T-helper 17 cell (primary cell): ENCODE measurements around the gene DPH5. TPM values are rescaled to one million over a fixed set of nuclear protein-coding genes. Genes with fewer than 3 reads are reported as not detected.
"Not testable (repeated sequence)": the region's sequence is repeated elsewhere in the genome, so short reads cannot be mapped to it uniquely, and the experiment has no call there.

Source experiments
- ATAC-seq: fragments of 150-1000 bp; cut with Tn5 transposase; 2 replicates; pipeline ENCODE4 v1.10.0; 2021; ENCODE audit warnings: mild to moderate bottlenecking, moderate library complexity
- DNase-seq, 3 donors: peaks; one replicate each; pipeline versions ENCODE4 v3.0.0 to v3.0.0-alpha.2; 2020 to 2021
- H3K9me3 ChIP-seq: one replicate; pipeline ENCODE4 v1.7.0; 2013; ENCODE audit warnings: low read length, mild to moderate bottlenecking; ENCODE audit not compliant: control insufficient read depth, poor library complexity, severe bottlenecking
- H3K27ac Mint-ChIP-seq: one replicate; pipeline ENCODE4 v1.8.0; 2022; ENCODE audit warnings: mild to moderate bottlenecking, moderate library complexity, mixed read lengths
- H3K27me3 Mint-ChIP-seq: one replicate; pipeline ENCODE4 v1.8.0; 2022; ENCODE audit warnings: mixed read lengths
- H3K36me3 Mint-ChIP-seq: one replicate; pipeline ENCODE4 v1.8.0; 2022; ENCODE audit warnings: low read depth, mixed read lengths
- H3K4me1 Mint-ChIP-seq: one replicate; pipeline ENCODE4 v1.8.0; 2022; ENCODE audit warnings: mild to moderate bottlenecking, mixed read lengths
- H3K4me3 Mint-ChIP-seq: one replicate; pipeline ENCODE4 v1.8.0; 2022; ENCODE audit warnings: mild to moderate bottlenecking, moderate library complexity, mixed read lengths
- total RNA-seq, 4 donors: library from RNA in 2 of 4; stranded (reverse) in 2 of 4; gene quantifications; one replicate each; pipeline ENCODE4 v1.2.3 and lab custom pipeline; 2022 to 2026

Gene DPH5, protein sequence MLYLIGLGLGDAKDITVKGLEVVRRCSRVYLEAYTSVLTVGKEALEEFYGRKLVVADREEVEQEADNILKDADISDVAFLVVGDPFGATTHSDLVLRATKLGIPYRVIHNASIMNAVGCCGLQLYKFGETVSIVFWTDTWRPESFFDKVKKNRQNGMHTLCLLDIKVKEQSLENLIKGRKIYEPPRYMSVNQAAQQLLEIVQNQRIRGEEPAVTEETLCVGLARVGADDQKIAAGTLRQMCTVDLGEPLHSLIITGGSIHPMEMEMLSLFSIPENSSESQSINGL
- total RNA-seq (10 to 100 TPM; 28.8 to 29.5 TPM), total RNA-seq (lab: John Stamatoyannopoulos, UW) (24.3 to 33.6 reads per million in 2 donors)

DNA sequence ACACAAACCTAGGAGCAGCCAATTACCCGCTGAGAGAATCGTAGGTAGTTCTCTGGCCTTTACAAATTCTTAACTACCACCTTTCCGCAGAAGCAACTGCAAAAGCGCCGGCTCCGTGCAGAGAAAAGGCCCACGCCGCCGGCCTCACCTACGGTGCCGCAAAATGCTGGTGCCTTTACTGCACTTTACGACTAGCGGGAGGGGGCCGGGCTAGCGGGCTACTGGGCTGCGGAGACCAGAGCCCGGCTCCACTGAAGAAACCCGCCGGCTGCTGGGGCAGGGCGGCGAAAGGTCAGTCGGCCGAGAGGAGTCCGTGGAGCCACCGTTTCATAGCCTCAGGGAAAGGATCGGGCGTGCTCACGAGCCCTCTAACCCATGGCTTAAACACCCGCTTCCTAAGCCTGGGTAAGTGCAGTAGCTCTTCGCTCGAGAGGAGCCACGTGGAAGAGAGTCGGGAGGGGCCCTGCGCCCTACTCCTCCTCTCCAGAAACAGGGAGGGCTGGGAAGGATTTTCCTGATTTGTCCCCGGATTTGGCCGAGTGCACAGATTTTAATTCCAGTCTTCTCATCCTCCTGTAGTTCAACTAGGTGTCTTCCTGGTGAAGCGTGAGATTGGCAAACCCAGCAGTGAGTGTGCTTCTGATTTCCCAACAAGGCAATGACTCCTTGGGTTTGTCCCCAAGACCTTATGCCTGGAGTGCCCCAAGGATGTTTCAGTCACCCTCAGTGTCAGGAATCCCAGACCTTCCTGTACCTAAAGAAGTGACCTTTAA lies at the start of gene DPH5:
DPH5 (minus strand) TSS at position 128 of the 773 bp plus-strand sequence. CDS start 341 bp downstream, outside the sequence.
- peaks cover 39% of the 10 kb centered on the region for H3K4me1 Mint-ChIP-seq
- DNase-seq (peak; percentile 75 to 79 (median 75)), ATAC-seq (peak; percentile 98)
- H3K27ac Mint-ChIP-seq = peak within 1 kb of the TSS; percentile 97
- H3K4me3 Mint-ChIP-seq = peak within 1 kb of the TSS; percentile 90
- H3K9me3 ChIP-seq = no peaks in the 10 kb centered on the region
- no peaks in the 10 kb centered on the region for H3K27me3 Mint-ChIP-seq
- H3K36me3 Mint-ChIP-seq = peaks cover 7% of the 10 kb centered on the region

DNA sequence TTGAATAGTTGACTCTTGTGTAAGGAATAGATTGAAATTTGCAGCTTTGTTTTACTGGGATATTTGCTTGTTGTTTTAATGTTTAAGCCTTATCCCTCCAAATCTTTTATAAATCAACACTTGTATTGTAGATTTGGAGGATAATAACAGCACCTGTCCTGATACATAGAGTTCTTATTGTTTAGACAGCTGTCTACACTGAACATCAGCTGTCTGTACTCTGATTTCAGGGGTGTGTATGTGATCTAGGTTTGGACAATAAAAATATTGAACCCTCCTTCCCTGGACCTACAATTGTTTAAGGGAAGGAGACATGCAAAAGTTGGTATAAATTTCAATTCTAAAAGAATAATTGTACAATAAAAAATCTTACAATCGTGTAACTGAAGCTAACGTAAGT lies 48.3 kb upstream of the DPH5 start:
- no peaks in the 10 kb centered on the region for H3K9me3 ChIP-seq
- DNase-seq = no peak
- H3K27ac Mint-ChIP-seq = peak overlapping the region; percentile 14
- H3K36me3 Mint-ChIP-seq = peaks cover 9% of the 10 kb centered on the region
- no peak for ATAC-seq
- no peaks in the 10 kb centered on the region for H3K27me3 Mint-ChIP-seq
- H3K4me1 Mint-ChIP-seq = peaks cover 11% of the 10 kb centered on the region
- no peak overlapping the region for H3K4me3 Mint-ChIP-seq

DNA sequence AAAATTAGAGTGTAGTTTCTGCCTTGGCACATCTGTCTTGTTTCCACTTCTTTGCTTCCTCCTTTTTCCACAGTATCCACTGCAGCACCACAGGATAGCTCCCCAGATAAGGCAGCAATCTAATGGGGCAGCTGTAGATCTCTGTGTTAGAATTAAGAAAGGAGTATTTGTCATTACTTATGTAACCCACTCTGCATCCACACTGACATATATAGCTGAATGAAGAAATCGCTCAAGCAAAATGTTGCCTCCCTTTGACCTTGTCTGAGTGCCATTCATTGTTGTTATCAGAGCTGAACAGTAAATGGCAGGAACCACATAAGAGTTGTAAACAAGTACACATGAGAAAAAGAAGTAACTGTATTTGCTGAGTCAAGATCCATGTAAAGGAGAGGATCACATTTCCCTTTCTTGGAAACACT lies 45.9 kb upstream of the DPH5 start:
- Mint-ChIP-seq H3K4me1 (peaks cover 13% of the 10 kb centered on the region), H3K4me3 (no peak overlapping the region), H3K27me3 (no peaks in the 10 kb centered on the region), H3K27ac (no peak overlapping the region), H3K36me3 (peaks cover 6% of the 10 kb centered on the region)
- ATAC-seq = no peak
- DNase-seq = no peak
- no peaks in the 10 kb centered on the region for H3K9me3 ChIP-seq

DNA sequence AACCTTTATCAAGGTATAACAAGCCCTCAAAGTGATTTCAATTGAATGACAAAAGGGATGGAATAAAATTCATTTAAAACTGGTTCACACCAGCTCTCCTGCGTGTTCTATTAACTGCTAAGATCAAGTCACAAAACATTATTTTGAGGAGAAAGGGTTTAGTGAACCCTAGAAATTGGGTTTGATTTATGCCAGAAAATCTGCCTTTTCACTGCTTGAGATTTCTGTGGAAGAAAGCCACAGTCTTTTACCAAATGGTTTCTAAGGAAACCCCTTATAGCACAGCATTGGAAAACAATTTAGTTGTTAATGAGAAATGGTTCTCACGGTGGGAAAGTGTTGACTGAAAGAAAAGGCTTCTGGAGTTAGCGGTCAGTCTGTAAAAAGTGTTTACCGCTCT lies 43.6 kb upstream of the DPH5 start:
- Mint-ChIP-seq H3K4me1 (peaks cover 25% of the 10 kb centered on the region), H3K27me3 (no peaks in the 10 kb centered on the region), H3K36me3 (peaks cover 6% of the 10 kb centered on the region), H3K27ac (no peak overlapping the region), H3K4me3 (no peak overlapping the region)
- no peak for DNase-seq
- H3K9me3 ChIP-seq = no peaks in the 10 kb centered on the region
- no peak for ATAC-seq

DNA sequence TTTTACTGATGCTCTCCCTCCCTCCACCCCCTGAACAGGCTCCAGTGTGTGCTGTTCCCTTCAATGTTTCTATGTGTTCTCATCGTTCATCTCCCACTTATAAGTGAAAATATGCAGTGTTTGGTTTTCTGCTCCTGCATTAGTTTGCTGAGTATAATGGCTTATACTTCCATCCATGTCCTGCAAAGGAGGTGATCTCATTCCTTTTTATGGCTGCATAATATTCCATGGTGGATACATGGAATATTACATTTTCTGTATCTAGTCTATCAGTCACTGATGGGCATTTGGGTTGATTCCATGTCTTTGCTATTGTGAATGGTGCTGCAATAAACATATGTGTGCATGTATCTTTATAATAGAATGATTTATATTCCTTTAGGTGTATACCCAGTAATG lies 41.4 kb upstream of the DPH5 start:
- not testable (repeated sequence) for H3K4me3 Mint-ChIP-seq, H3K27me3 Mint-ChIP-seq, DNase-seq, H3K36me3 Mint-ChIP-seq, ATAC-seq, H3K9me3 ChIP-seq
- peak overlapping the region; percentile 22 for H3K27ac Mint-ChIP-seq
- H3K4me1 Mint-ChIP-seq = peaks cover 30% of the 10 kb centered on the region

DNA sequence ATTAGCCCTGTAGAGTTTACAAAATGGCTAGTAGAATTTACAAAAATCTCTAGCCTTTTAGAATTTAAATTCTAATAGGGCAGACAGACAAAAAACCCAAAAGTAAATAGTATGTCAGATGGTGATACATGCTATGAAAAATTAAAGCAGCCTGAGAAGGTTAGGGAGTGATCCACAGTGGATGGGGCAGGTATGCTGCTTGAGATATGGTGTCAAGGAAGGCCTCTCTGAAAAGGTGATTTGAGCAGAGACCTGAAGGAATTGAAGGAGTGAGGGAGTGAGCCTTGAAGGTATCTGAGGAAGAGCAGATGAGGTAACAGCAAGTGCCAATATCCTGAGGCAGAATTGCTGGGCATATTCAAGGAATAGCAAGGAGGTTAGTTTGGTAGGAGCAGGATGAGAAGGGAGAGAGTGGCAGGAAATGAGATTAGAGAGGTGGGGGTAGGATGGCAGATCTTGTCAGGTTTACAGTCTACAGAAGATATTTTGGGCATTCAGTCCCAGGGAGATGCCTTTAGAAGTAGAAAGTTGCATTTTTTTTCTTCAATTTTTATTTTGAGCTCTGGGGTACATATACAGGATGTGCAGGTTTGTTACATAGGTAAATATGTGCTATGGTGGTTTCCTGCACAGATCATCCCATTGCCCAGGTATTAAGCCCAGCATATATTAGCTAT lies 40.8 kb upstream of the DPH5 start:
- DNase-seq (no peak), ATAC-seq (peak; percentile 35)
- H3K4me3 Mint-ChIP-seq = no peak overlapping the region

DNA sequence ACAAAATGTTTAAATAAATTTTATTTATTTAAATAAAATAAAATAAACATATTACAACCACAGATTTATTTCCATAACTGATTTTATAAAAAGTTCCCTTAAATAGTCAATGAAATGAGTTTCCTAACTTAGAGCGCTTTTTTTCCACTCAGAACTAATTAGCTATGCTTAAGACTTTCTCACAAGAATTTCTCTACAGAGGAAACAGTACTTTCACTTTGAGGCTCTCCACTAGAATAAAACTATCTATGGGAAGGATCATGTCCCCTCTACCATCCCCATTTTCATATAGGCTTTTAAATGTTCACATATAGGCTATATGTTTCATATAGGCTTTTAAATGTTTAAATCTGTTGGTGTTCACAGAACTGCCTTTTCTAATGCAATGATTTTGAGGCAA lies 40.0 kb upstream of the DPH5 start:
- peaks cover 26% of the 10 kb centered on the region for H3K4me1 Mint-ChIP-seq
- no peaks in the 10 kb centered on the region for H3K27me3 Mint-ChIP-seq
- H3K36me3 Mint-ChIP-seq = no peaks in the 10 kb centered on the region
- H3K9me3 ChIP-seq = no peaks in the 10 kb centered on the region
- ATAC-seq = no peak
- peak overlapping the region; percentile 22 for H3K27ac Mint-ChIP-seq
- peak overlapping the region; percentile 53 for H3K4me3 Mint-ChIP-seq
- DNase-seq = no peak

More for the DNA sequence above, 40.8 kb upstream of the DPH5 start:
- H3K9me3 ChIP-seq = no peaks in the 10 kb centered on the region
- Mint-ChIP-seq H3K36me3 (no peaks in the 10 kb centered on the region), H3K4me1 (peaks cover 27% of the 10 kb centered on the region), H3K27me3 (no peaks in the 10 kb centered on the region), H3K27ac (peak overlapping the region; percentile 22)

DNA sequence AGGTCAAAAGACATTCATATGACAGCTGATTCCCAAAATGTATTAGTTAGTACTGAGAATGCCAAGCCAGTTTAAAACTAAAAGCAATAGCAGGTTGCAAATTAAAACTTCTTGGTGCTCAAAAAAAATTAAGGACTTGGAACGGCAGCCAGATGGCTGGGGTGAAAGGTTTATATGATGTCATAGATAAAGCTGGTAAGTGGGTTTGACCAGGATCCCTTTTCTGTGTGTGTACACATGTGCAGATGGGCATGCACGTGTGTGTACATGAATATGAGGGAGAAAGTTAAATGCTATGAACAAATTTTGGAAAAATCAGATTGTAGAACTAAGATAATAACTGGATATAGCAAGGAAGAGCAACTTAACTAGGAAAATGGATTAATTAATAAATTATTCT lies 39.1 kb upstream of the DPH5 start:
- Mint-ChIP-seq H3K4me3 (no peak overlapping the region), H3K36me3 (no peaks in the 10 kb centered on the region), H3K27me3 (no peaks in the 10 kb centered on the region), H3K4me1 (peaks cover 27% of the 10 kb centered on the region), H3K27ac (peak overlapping the region; percentile 64)
- ATAC-seq (no peak), DNase-seq (no peak)
- no peaks in the 10 kb centered on the region for H3K9me3 ChIP-seq

DNA sequence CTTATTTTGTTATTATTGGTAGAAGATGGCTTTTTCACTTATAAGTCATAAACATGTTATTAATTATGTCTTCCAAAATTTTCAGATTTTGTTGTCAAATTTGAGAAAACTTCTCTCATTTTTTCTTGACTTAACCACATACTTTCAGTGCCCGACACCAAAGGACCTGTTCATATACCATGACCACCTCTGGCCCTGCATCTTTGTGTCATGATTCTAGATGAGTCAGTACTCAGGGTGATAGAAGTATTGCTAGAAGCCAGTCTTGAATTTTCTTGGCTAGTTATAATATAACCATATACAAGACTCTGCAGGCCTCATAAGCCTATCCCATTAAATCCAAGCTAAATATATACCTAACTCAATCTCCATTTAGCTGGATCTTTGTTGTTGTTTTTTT lies 35.4 kb upstream of the DPH5 start:
- no peaks in the 10 kb centered on the region for H3K9me3 ChIP-seq
- peak overlapping the region; percentile 14 for H3K27ac Mint-ChIP-seq
- peaks cover 4% of the 10 kb centered on the region for H3K36me3 Mint-ChIP-seq
- no peak for DNase-seq
- H3K27me3 Mint-ChIP-seq = no peaks in the 10 kb centered on the region
- H3K4me3 Mint-ChIP-seq = no peak overlapping the region
- no peak for ATAC-seq
- H3K4me1 Mint-ChIP-seq = peaks cover 19% of the 10 kb centered on the region

DNA sequence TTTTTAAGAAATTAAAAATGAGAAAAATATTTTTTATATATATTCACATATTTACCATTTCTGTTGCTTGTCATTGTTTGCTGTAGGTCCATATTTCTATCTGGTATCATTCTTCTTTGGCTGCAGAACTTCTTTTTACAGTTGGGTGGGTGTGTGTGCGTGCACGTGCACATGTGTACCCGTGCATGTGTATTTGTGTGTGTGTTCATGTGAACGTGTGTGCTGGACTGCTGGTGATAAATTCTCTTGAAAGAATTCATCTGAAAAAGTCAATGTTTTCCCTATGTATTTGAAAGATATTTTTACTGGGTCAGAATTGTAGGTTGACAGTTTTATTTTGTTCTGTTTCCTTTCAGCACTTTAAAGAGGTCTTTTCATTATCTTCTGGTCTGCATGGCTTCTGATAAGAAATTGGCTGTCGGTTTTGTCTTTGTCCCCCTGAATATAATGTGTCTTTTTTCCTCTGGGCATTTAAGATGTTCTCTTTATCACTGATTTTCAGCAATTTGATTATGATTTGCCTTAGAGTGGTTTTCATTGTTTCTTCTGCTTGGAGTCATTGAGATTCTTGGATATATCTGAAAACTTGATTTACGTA lies 34.5 kb upstream of the DPH5 start:
- H3K4me3 Mint-ChIP-seq = no peak overlapping the region
- DNase-seq (no peak), ATAC-seq (no peak)
- no peaks in the 10 kb centered on the region for H3K9me3 ChIP-seq
- H3K27me3 Mint-ChIP-seq = no peaks in the 10 kb centered on the region
- H3K4me1 Mint-ChIP-seq = peaks cover 18% of the 10 kb centered on the region
- peaks cover 4% of the 10 kb centered on the region for H3K36me3 Mint-ChIP-seq
- H3K27ac Mint-ChIP-seq = no peak overlapping the region

DNA sequence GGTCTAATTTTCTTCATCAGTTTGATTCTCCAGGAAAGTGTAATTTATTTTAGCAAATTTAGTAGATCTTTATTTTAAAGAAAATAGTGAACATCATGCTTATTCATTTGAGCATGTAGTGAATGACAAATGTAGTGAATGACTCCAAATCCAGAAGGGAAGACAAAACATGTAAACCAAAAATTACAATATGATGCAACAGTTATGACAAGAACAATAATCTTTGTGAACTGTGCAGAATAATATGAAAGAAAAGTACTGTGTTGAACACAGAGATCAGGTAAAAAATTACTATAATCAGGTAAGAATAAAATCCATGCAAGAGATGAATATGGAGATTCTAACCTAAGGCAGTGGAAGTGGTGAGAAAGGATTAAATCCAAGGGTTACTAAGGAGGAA lies 30.0 kb upstream of the DPH5 start:
- Mint-ChIP-seq H3K27me3 (no peaks in the 10 kb centered on the region), H3K36me3 (peaks cover 4% of the 10 kb centered on the region), H3K27ac (peak overlapping the region; percentile 48), H3K4me1 (peaks cover 10% of the 10 kb centered on the region), H3K4me3 (no peak overlapping the region)
- no peak for DNase-seq
- no peaks in the 10 kb centered on the region for H3K9me3 ChIP-seq
- ATAC-seq = no peak

DNA sequence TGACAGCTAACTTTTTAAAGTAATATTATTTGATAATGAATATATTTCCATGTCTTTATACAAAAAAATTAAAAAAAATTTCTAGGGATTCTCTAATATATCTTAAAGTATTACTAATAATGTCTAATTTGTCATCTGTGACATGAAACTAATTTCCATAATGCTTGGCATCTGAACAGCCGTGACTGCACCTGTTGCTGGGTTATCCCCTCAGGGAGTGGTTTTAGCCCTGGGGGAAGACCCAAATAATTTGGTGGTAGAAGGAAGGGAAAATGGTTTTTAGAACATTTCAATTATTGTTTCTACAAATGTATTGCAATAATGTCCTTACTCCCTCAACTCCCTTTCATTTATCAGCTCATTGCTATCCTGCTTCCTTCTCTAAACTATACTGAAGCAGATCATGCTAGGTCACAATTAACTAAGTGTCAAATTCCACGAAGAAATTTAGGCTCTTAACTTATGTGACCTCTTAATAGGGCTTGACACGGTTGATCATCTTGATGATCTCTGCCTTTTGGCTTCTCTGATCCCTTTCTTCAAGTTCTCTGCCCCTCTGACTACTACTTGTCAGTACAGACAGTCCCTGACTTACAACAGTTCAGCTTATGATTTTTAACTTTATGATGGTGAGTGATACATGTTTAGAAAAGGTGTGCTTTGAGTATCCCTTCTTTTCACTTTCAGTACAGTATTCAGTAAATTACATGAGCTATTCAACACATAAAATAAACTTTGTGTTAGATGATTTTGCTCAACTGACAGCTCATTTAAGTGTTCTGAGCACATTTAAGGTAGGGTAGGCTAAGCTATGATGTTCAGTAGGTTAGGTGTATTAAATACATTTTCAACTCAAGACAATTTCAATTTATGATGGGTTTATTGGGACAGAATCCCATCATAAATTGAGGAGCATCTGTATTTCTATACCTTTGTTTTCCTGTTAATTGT lies 26.4 kb upstream of the DPH5 start:
- H3K36me3 Mint-ChIP-seq = no peaks in the 10 kb centered on the region
- H3K9me3 ChIP-seq = no peaks in the 10 kb centered on the region
- no peaks in the 10 kb centered on the region for H3K27me3 Mint-ChIP-seq
- peaks cover 10% of the 10 kb centered on the region for H3K4me1 Mint-ChIP-seq
- no peak overlapping the region for H3K4me3 Mint-ChIP-seq
- DNase-seq (no peak), ATAC-seq (peak; percentile 52)
- peak overlapping the region; percentile 73 for H3K27ac Mint-ChIP-seq
